H1 (cell line): ENCODE results near the gene C3orf20. TPM values are rescaled to one million over a fixed set of nuclear protein-coding genes. Genes with fewer than 3 reads are reported as not detected.

Experiments used
- CTCF ChIA-PET: fragments of 300-600 bp; sonication (Branson Sonifier 250); formaldehyde crosslinking; loops from one replicate; lab custom pipeline; 2021; ENCODE audit not compliant: partially characterized antibody; lab: Charles Lee
- POLR2A ChIA-PET: fragments of 300-600 bp; sonication (Branson Sonifier 250); formaldehyde crosslinking; loops from one replicate; lab custom pipeline; 2021; ENCODE audit warnings: inconsistent platforms; ENCODE audit not compliant: partially characterized antibody; lab: Charles Lee
- DNase-seq, 2 experiments: peaks; one replicate each; pipeline versions ENCODE4 v3.0.0 to v3.0.0-alpha.2; 2010 to 2022; ENCODE audit warnings: low spot score in 2 of 2, low read depth in 1 of 2, mixed read lengths in 1 of 2
- FAIRE-seq: peaks from 2 replicates; lab custom pipeline; 2011; peaks lifted over from hg19 to GRCh38; lab: Jason Lieb, UNC
- H2AFZ ChIP-seq: 2 replicates; pipeline ENCODE4 v1.8.1; 2012; ENCODE audit warnings: low read length, inconsistent platforms
- H2AK5ac ChIP-seq: 2 replicates; pipeline ENCODE4 v1.6.1; 2013; ENCODE audit warnings: low read depth, low read length
- H2BK120ac ChIP-seq: replicated peaks from 2 replicates; pipeline ENCODE3; 2013; ENCODE audit warnings: low read depth, low read length, inconsistent platforms
- H2BK12ac ChIP-seq: 2 replicates; pipeline ENCODE4 v1.6.1; 2013; ENCODE audit warnings: low read depth, low read length
- H2BK15ac ChIP-seq: 2 replicates; pipeline ENCODE4 v1.6.1; 2013; ENCODE audit warnings: low read length
- H2BK20ac ChIP-seq: 2 replicates; pipeline ENCODE4 v1.6.1; 2013; ENCODE audit warnings: low read length
- H2BK5ac ChIP-seq: 2 replicates; pipeline ENCODE4 v1.6.1; 2013; ENCODE audit warnings: low read depth, low read length
- H3K14ac ChIP-seq: 2 replicates; pipeline ENCODE4 v1.6.1; 2013; ENCODE audit warnings: inconsistent platforms; ENCODE audit not compliant: insufficient read length
- H3K18ac ChIP-seq: 2 replicates; pipeline ENCODE4 v1.6.1; 2013; ENCODE audit warnings: low read length; ENCODE audit errors: extremely low read depth
- H3K23ac ChIP-seq: 2 replicates; pipeline ENCODE4 v1.6.1; 2013; ENCODE audit warnings: inconsistent platforms; ENCODE audit not compliant: insufficient read length
- H3K23me2 ChIP-seq: 2 replicates; pipeline ENCODE4 v1.6.1; 2013; ENCODE audit warnings: low read depth, low read length
- H3K27ac ChIP-seq: 2 replicates; pipeline ENCODE4 v1.6.1; 2011; ENCODE audit warnings: low read depth, low read length, inconsistent platforms
- H3K27me3 ChIP-seq, 4 experiments: replicated peaks in 1 of 4; 1 replicate in 1 of 4; 2 replicates in 3 of 4; pipeline versions ENCODE4 v1.6.1 to v1.8.1; 2011 to 2013; ENCODE audit warnings: low read length in 3 of 4, mild to moderate bottlenecking in 3 of 4, inconsistent platforms in 2 of 4, mixed read lengths in 2 of 4, moderate library complexity in 1 of 4; ENCODE audit not compliant: control insufficient read depth in 3 of 4, insufficient read depth in 3 of 4; ENCODE audit errors: extremely low read depth in 1 of 4
- H3K36me3 ChIP-seq, 4 experiments: 2 replicates each; pipeline versions ENCODE4 v1.6.1 to v1.8.1; 2011 to 2013; ENCODE audit warnings: mild to moderate bottlenecking in 4 of 4, low read length in 3 of 4, moderate library complexity in 2 of 4, control low read depth in 1 of 4, inconsistent platforms in 1 of 4; ENCODE audit not compliant: insufficient read depth in 4 of 4, control insufficient read depth in 2 of 4
- H3K4ac ChIP-seq: replicated peaks from 2 replicates; pipeline ENCODE3; 2013; ENCODE audit warnings: low read length, low read depth, mixed read lengths, inconsistent platforms; ENCODE audit not compliant: insufficient read length
- H3K4me1 ChIP-seq, 4 experiments: replicated peaks in 1 of 4; 1 replicate in 1 of 4; 2 replicates in 3 of 4; pipeline versions ENCODE4 v1.6.1 to v1.8.1; 2011 to 2013; ENCODE audit warnings: low read length in 3 of 4, inconsistent platforms in 2 of 4, mixed read lengths in 1 of 4; ENCODE audit not compliant: insufficient read depth in 4 of 4, control insufficient read depth in 3 of 4
- H3K4me2 ChIP-seq, 2 experiments: 2 replicates each; pipeline versions ENCODE4 v1.6.1 to v1.8.1; 2011 to 2013; ENCODE audit warnings: low read depth in 2 of 2, low read length in 2 of 2, control low read depth in 1 of 2, inconsistent platforms in 1 of 2, mild to moderate bottlenecking in 1 of 2; ENCODE audit not compliant: insufficient read depth in 1 of 2
- H3K4me3 ChIP-seq, 4 experiments: fragments of 200-600, 300-600 bp in 1 of 4; sonication (generic), shearing (Covaris generic), sonication (Bioruptor Twin) in 1 of 4; 2 replicates each; pipeline versions ENCODE4 v1.5.1 to v1.8.1; 2011 to 2016; ENCODE audit warnings: low read length in 4 of 4, low read depth in 3 of 4, control low read depth in 2 of 4, inconsistent platforms in 2 of 4, mild to moderate bottlenecking in 2 of 4, mixed read lengths in 1 of 4, moderate library complexity in 1 of 4; ENCODE audit not compliant: insufficient read depth in 2 of 4; ENCODE audit errors: extremely low read depth in 1 of 4
- H3K56ac ChIP-seq: replicated peaks from 2 replicates; pipeline ENCODE3; 2013; ENCODE audit warnings: low read depth, mild to moderate bottlenecking, mixed read lengths, low read length, inconsistent platforms; ENCODE audit not compliant: insufficient read length
- H3K79me1 ChIP-seq: 2 replicates; pipeline ENCODE4 v1.6.1; 2013; ENCODE audit warnings: low read depth, low read length, control low read depth
- H3K79me2 ChIP-seq, 2 experiments: 2 replicates each; pipeline versions ENCODE4 v1.6.1 to v1.8.1; 2012 to 2013; ENCODE audit warnings: low read length in 2 of 2, mild to moderate bottlenecking in 2 of 2, inconsistent platforms in 1 of 2; ENCODE audit not compliant: insufficient read depth in 2 of 2, control insufficient read depth in 1 of 2
- H3K9ac ChIP-seq, 4 experiments: replicated peaks in 1 of 4; 1 replicate in 1 of 4; 2 replicates in 3 of 4; pipeline versions ENCODE4 v1.6.1 to v1.8.1; 2011 to 2013; ENCODE audit warnings: low read depth in 3 of 4, low read length in 3 of 4, control low read depth in 2 of 4, mild to moderate bottlenecking in 2 of 4, moderate library complexity in 2 of 4, inconsistent platforms in 1 of 4; ENCODE audit errors: extremely low read depth in 1 of 4
- H3K9me3 ChIP-seq, 2 experiments: 2 replicates each; pipeline versions ENCODE4 v1.6.1 to v1.8.1; 2012 to 2013; ENCODE audit warnings: mild to moderate bottlenecking in 2 of 2, moderate library complexity in 2 of 2, control low read depth in 1 of 2, inconsistent platforms in 1 of 2, low read depth in 1 of 2, low read length in 1 of 2, mixed read lengths in 1 of 2; ENCODE audit not compliant: insufficient read depth in 2 of 2
- H4K20me1 ChIP-seq, 2 experiments: replicated peaks in 1 of 2; 2 replicates each; pipeline versions ENCODE3 to v1.8.1; 2011 to 2013; ENCODE audit warnings: inconsistent platforms in 2 of 2, low read length in 2 of 2, mild to moderate bottlenecking in 1 of 2; ENCODE audit not compliant: insufficient read depth in 2 of 2, control insufficient read depth in 1 of 2
- H4K5ac ChIP-seq: 2 replicates; pipeline ENCODE4 v1.6.1; 2013; ENCODE audit warnings: low read length, low read depth, mixed read lengths, inconsistent platforms; ENCODE audit not compliant: insufficient read length
- H4K8ac ChIP-seq: 2 replicates; pipeline ENCODE4 v1.8.0; 2013; ENCODE audit warnings: mild to moderate bottlenecking, moderate library complexity, low read length, inconsistent platforms; ENCODE audit not compliant: insufficient read depth; ENCODE audit errors: extremely low read depth
- H4K91ac ChIP-seq: replicated peaks from 2 replicates; pipeline ENCODE3; 2013; ENCODE audit warnings: low read length, mixed read lengths, inconsistent platforms; ENCODE audit not compliant: insufficient read length
- ATF2 ChIP-seq: IDR thresholded peaks from 2 replicates; pipeline ENCODE4 v1.6.1; 2012; ENCODE audit warnings: low read length, inconsistent platforms
- CHD2 ChIP-seq: IDR thresholded peaks from 2 replicates; pipeline ENCODE4 v1.6.1; 2012; ENCODE audit warnings: low read length, improper control_type of control experiment
- GABPA ChIP-seq: IDR thresholded peaks from 2 replicates; pipeline ENCODE4 v1.6.1; 2011; ENCODE audit warnings: mild to moderate bottlenecking, low read length, moderate library complexity, borderline replicate concordance; ENCODE audit not compliant: insufficient read depth
- NANOG ChIP-seq: IDR thresholded peaks from 2 replicates; pipeline ENCODE4 v1.6.1; 2011; ENCODE audit warnings: low read length, low read depth, mild to moderate bottlenecking, inconsistent platforms; ENCODE audit not compliant: insufficient read depth, poor library complexity, severe bottlenecking
- PHF8 ChIP-seq: fragments of 200-600 bp; sonication (generic); conservative IDR thresholded peaks from 2 replicates; pipeline ENCODE4 v1.7.1; 2012; ENCODE audit warnings: low read depth, mild to moderate bottlenecking, inconsistent platforms, low read length, moderate library complexity
- POLR2A ChIP-seq, 2 experiments: IDR thresholded peaks; 1 replicate in 1 of 2; 2 replicates in 1 of 2; pipeline ENCODE4 v1.6.1; 2011; ENCODE audit warnings: low read depth in 2 of 2, low read length in 2 of 2, mild to moderate bottlenecking in 2 of 2; ENCODE audit errors: control extremely low read depth in 1 of 2
- POU5F1 ChIP-seq: IDR thresholded peaks from 2 replicates; pipeline ENCODE4 v1.6.1; 2011; ENCODE audit warnings: low read depth, mild to moderate bottlenecking, low read length, moderate library complexity
- RAD21 ChIP-seq, 2 experiments: IDR thresholded peaks in 1 of 2; conservative IDR thresholded peaks in 1 of 2; 2 replicates each; pipeline ENCODE4 v1.6.1; 2011; ENCODE audit warnings: low read depth in 2 of 2, low read length in 2 of 2, improper control_type of control experiment in 1 of 2, inconsistent platforms in 1 of 2, mild to moderate bottlenecking in 1 of 2, moderate library complexity in 1 of 2
- SAP30 ChIP-seq: fragments of 300-600 bp; sonication (generic); IDR thresholded peaks from 2 replicates; pipeline ENCODE4 v1.7.1; 2012; ENCODE audit warnings: low read length, moderate library complexity, mild to moderate bottlenecking, inconsistent platforms; ENCODE audit not compliant: insufficient read depth, insufficient replicate concordance
- SIN3A ChIP-seq, 2 experiments: IDR thresholded peaks in 1 of 2; conservative IDR thresholded peaks in 1 of 2; 2 replicates each; pipeline ENCODE4 v1.6.1; 2011 to 2012; ENCODE audit warnings: low read length in 2 of 2, improper control_type of control experiment in 1 of 2, low read depth in 1 of 2, mild to moderate bottlenecking in 1 of 2
- SP1 ChIP-seq: IDR thresholded peaks from 2 replicates; pipeline ENCODE4 v1.6.1; 2011; ENCODE audit warnings: low read depth, low read length
- TAF1 ChIP-seq: IDR thresholded peaks from 2 replicates; pipeline ENCODE4 v1.6.1; 2011; ENCODE audit warnings: mild to moderate bottlenecking, low read depth, low read length
- WGBS, 2 experiments: shearing (Covaris generic) in 1 of 2; methylation state at CpG; one replicate each; pipeline versions ENCODE4 v1.1.6 to v1.1.7; 2013 to 2015; ENCODE audit warnings: low lambda C conversion rate in 2 of 2, mixed read lengths in 2 of 2, inconsistent platforms in 1 of 2, low coverage in 1 of 2, missing lambda C conversion rate in 1 of 2; ENCODE audit not compliant: insufficient replicate concordance in 2 of 2, insufficient coverage in 1 of 2, insufficient read length in 1 of 2; ENCODE audit errors: extremely low coverage in 1 of 2, missing lambda C conversion rate in 1 of 2; 5-methylcytosine and 5-hydroxymethylcytosine counted together
- polyA plus RNA-seq, 7 experiments: library from polyadenylated mRNA; depleted of rRNA in 3 of 7; stranded (reverse) in 5 of 7; unstranded in 2 of 7; fragments of >200 nt in 5 of 7; fragments of 200-250 nt in 2 of 7; gene quantifications; 1 replicate in 5 of 7; 2 replicates in 1 of 7; 4 replicates in 1 of 7; pipeline versions ENCODE4 v1.2.1 to v1.2.3, GENCODE V29; 2011 to 2013; ENCODE audit warnings: missing spikeins in 2 of 7, mixed read lengths in 2 of 7
- total RNA-seq: library from RNA; stranded (reverse); fragmentation: NEBNext Ultra II Directional; extraction: Animal tissue kit (Norgen Biotek cat#: 25700); gene quantifications from 2 replicates; pipeline ENCODE4 v1.2.1, GENCODE V29; 2021

Gene C3orf20
- total and polyA plus RNA-seq, 2 of the 8 experiments (the other 6 are each of a cell fraction or from before 2014, with no cell fraction given) = not detected

- 58% methylated on average over 3 of the region's 3 CpGs; no CpG with 5 or more reads in 1 of the 2 experiments for WGBS, 2 experiments
- Histone ChIP-seq H3K4ac (no peak overlapping the region), H2AFZ (no peak overlapping the region), H4K20me1 (no peaks in the 10 kb centered on the region), H3K79me1 (no peaks in the 10 kb centered on the region), H2BK5ac (no peak overlapping the region), H3K56ac (no peak overlapping the region), H3K4me3 (no peak overlapping the region), H3K23ac (no peak overlapping the region), H3K79me2 (no peaks in the 10 kb centered on the region), H3K23me2 (no peaks in the 10 kb centered on the region), H3K36me3 (no peaks in the 10 kb centered on the region), H3K27ac (no peak overlapping the region), H3K4me2 (no peak overlapping the region), H3K4me1 (no peaks in the 10 kb centered on the region), H2BK120ac (no peak overlapping the region), H4K91ac (no peak overlapping the region), H4K8ac (no peak overlapping the region), H2BK15ac (no peak overlapping the region), H4K5ac (no peak overlapping the region), H2AK5ac (no peak overlapping the region), H3K27me3 (no peaks in the 10 kb centered on the region; a peak in 1 of 7 replicates), H3K18ac (no peak overlapping the region), H3K14ac (no peak overlapping the region), H3K9ac (no peak overlapping the region), H2BK12ac (no peak overlapping the region), H2BK20ac (no peak overlapping the region), H3K9me3 (no peaks in the 10 kb centered on the region)
- FAIRE-seq (no peak), DNase-seq (no peak)
- CTCF ChIA-PET = interaction anchor here (0.7 to 5.0 kb wide), 7 partner anchors 10 to 234 kb away, joined by 3 to 44 read pairs (median 7); partner anchors contain the start of gene C3orf20
- POLR2A ChIA-PET = interaction anchor here (1.3 kb wide), 1 partner anchor 39 kb away, joined by 3 read pairs; no protein-coding TSS in a partner anchor
- TF ChIP-seq SP1 (no peak), NANOG (no peak), RAD21 (IDR thresholded peaks at IDR 0.05 in 1 of 2, conservative IDR thresholded peaks at IDR 0.05 in 1 of 2; ENCODE audit: low read depth in 2 of 2, low read length in 2 of 2) (no peak), POLR2A (IDR thresholded peaks at IDR 0.05; ENCODE audit: control extremely low read depth in 1 of 2, low read depth in 2 of 2, low read length in 2 of 2) (no peak), GABPA (no peak), TAF1 (no peak), SAP30 (no peak), CHD2 (no peak), PHF8 (no peak), ATF2 (no peak), SIN3A (conservative IDR thresholded peaks at IDR 0.05 in 1 of 2, IDR thresholded peaks at IDR 0.05 in 1 of 2; ENCODE audit: low read depth in 1 of 2, low read length in 2 of 2) (no peak), POU5F1 (no peak)
Observed at GRCh38 chr3:14687360-14687759, 12.4 kb downstream of the C3orf20 start.
